ENCODE results near the gene VIPAS39. TPM values are rescaled to one million over a fixed set of nuclear protein-coding genes. Genes with fewer than 3 reads are reported as not detected.

VIPAS39 gene
- 24.0 and 25.0 TPM in 2 replicates for total RNA-seq (ENCODE audit: low replicate concordance)
- long read RNA-seq, transcript VIPAS39-202 (21 exons, 2,761 nt): minor isoform, 17 of 161 reads
- long read RNA-seq, transcript VIPAS39-211 (20 exons, 2,562 nt): major isoform, 111 of 161 reads
- long read RNA-seq, partial matches to known transcripts: 9 of 161 reads
- long read RNA-seq, other reads (novel, unspliced or antisense): 21 of 161 reads

- peak; percentile 92 for DNase-seq (ENCODE audit: extremely low spot score, unreplicated experiment)
- TF ChIP-seq CTCF (conservative IDR thresholded peaks at IDR 0.05): peak; percentile 27
- Mint-ChIP-seq H3K4me3 (peak within 1 kb of the TSS; percentile 100), H3K27me3 (no peaks in the 10 kb centered on the region), H3K9me3 (no peaks in the 10 kb centered on the region), H3K4me1 (ENCODE audit: unreplicated experiment) (peaks cover 14% of the 10 kb centered on the region), H3K36me3 (peaks cover 37% of the 10 kb centered on the region), H3K27ac (peak within 1 kb of the TSS; percentile 100)
Measured at GRCh38 chr14:77457522-77458248, at the start of gene VIPAS39, which contains the start of gene AHSA1. VIPAS39 (minus strand) TSS chr14:77457601; CDS start chr14:77454102, 3,499 bp downstream. AHSA1 (plus strand) TSS chr14:77458093; CDS start chr14:77458190, 97 bp downstream.

GRCh38 chr14:77505031-77505430, 47.6 kb upstream of the VIPAS39 start:
- TF ChIP-seq CTCF (conservative IDR thresholded peaks at IDR 0.05): no peak
- H3K9me3 Mint-ChIP-seq: peaks cover 4% of the 10 kb centered on the region
- no peak overlapping the region for H3K4me3 Mint-ChIP-seq
- peaks cover 10% of the 10 kb centered on the region for H3K27me3 Mint-ChIP-seq
- H3K27ac Mint-ChIP-seq: no peak overlapping the region
- DNase-seq (ENCODE audit: extremely low spot score, unreplicated experiment): no peak
- peaks cover 4% of the 10 kb centered on the region for H3K36me3 Mint-ChIP-seq
- H3K4me1 Mint-ChIP-seq (ENCODE audit: unreplicated experiment): no peaks in the 10 kb centered on the region

- no peak overlapping the region for H3K4me3 Mint-ChIP-seq
- no peak overlapping the region for H3K27ac Mint-ChIP-seq
- DNase-seq (ENCODE audit: extremely low spot score, unreplicated experiment): no peak
- TF ChIP-seq CTCF (conservative IDR thresholded peaks at IDR 0.05): no peak
- peaks cover 4% of the 10 kb centered on the region for H3K36me3 Mint-ChIP-seq
- H3K27me3 Mint-ChIP-seq: peaks cover 20% of the 10 kb centered on the region
- no peaks in the 10 kb centered on the region for H3K4me1 Mint-ChIP-seq (ENCODE audit: unreplicated experiment)
- peaks cover 4% of the 10 kb centered on the region for H3K9me3 Mint-ChIP-seq
Measured at GRCh38 chr14:77503138-77503537, 45.7 kb upstream of the VIPAS39 start.

GRCh38 chr14:77502109-77502782, 44.8 kb upstream of the VIPAS39 start:
- no peak for DNase-seq (ENCODE audit: extremely low spot score, unreplicated experiment)
- no peaks in the 10 kb centered on the region for H3K4me1 Mint-ChIP-seq (ENCODE audit: unreplicated experiment)
- H3K9me3 Mint-ChIP-seq: peaks cover 4% of the 10 kb centered on the region
- TF ChIP-seq CTCF (conservative IDR thresholded peaks at IDR 0.05): no peak
- peaks cover 4% of the 10 kb centered on the region for H3K36me3 Mint-ChIP-seq
- no peak overlapping the region for H3K4me3 Mint-ChIP-seq
- no peak overlapping the region for H3K27ac Mint-ChIP-seq
- H3K27me3 Mint-ChIP-seq: peaks cover 29% of the 10 kb centered on the region

DNA sequence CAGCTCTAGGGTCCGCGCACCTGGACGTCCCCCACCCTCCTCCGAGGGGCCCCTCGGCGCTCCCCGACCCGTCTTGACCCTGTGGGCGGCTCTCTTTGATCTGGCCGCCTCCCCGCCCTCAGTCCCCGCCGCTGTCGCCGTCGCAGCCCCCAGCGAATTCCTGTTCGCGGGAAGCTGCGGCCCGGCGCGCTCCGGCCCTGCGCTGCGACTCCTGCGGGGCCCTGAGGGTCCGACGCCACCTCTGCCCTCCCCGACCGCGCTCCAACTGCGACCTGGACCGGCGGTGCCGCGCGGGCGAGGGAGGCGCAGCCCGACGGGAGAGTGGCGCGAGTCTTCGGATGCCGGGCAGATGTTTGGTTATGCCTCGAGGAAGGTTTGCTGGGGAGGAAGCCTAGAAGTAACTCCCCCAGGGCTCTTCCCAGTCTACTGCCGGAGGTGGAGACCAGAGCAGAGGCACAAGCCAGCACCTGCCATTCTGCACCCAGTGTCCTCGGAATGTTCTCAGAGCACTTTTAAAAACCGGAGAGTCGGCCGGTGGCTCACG, 41.7 kb upstream of the VIPAS39 start:
- Mint-ChIP-seq H3K9me3 (peaks cover 4% of the 10 kb centered on the region), H3K27me3 (peaks cover 39% of the 10 kb centered on the region), H3K27ac (no peak overlapping the region), H3K4me3 (peak overlapping the region; percentile 74), H3K36me3 (peaks cover 4% of the 10 kb centered on the region), H3K4me1 (ENCODE audit: unreplicated experiment) (no peaks in the 10 kb centered on the region)
- no peak for DNase-seq (ENCODE audit: extremely low spot score, unreplicated experiment)
- TF ChIP-seq CTCF (conservative IDR thresholded peaks at IDR 0.05): no peak

Data from type B pancreatic cell (in vitro differentiated cells).